GM12874 (cell line): Measurements from ENCODE around the gene CCDC110.

Source experiments
- TF ChIP-seq, protein P1 (sequence below): IDR thresholded peaks from 2 replicates; pipeline ENCODE4 v1.5.1; 2011; ENCODE audit warnings: low read depth, mild to moderate bottlenecking, control low read depth, low read length, moderate library complexity; ENCODE audit not compliant: insufficient read depth

Gene CCDC110

DNA sequence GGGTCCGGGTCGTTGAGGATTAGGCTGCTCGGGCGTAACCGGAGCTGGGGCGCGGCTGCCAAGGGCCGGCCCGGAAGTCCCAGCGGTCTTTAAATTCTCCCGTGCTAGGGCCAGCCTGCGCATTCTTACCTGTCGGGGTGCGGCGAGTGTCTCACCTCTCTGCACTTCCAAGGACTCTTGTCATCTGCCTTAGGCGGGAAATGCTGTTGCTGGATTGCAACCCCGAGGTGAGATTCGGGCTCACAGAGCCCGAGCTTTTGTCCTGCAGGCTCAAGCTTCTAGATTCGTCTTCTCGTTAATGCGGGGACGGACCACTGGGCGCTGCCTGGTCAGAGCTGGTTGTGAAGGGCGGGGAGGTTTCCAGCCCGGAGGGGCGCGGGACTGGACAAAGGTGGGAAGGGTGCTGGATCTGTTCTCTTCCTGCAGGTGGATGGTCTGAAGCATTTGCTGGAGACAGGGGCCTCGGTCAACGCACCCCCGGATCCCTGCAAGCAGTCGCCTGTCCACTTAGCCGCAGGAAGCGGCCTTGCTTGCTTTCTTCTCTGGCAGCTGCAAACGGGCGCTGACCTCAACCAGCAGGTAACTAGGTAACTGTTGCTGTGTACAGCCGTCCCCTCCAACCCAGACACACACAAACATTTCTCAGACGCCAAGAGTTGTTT, 74.7 kb downstream of the CCDC110 start, which contains the start of gene ANKRD37:
TSS of gene ANKRD37 (plus strand) at position 118 of the 662 bp plus-strand sequence. CDS start at position 201, 83 bp downstream.
- TF ChIP-seq, protein P1, sequence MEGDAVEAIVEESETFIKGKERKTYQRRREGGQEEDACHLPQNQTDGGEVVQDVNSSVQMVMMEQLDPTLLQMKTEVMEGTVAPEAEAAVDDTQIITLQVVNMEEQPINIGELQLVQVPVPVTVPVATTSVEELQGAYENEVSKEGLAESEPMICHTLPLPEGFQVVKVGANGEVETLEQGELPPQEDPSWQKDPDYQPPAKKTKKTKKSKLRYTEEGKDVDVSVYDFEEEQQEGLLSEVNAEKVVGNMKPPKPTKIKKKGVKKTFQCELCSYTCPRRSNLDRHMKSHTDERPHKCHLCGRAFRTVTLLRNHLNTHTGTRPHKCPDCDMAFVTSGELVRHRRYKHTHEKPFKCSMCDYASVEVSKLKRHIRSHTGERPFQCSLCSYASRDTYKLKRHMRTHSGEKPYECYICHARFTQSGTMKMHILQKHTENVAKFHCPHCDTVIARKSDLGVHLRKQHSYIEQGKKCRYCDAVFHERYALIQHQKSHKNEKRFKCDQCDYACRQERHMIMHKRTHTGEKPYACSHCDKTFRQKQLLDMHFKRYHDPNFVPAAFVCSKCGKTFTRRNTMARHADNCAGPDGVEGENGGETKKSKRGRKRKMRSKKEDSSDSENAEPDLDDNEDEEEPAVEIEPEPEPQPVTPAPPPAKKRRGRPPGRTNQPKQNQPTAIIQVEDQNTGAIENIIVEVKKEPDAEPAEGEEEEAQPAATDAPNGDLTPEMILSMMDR: no peak

DNA sequence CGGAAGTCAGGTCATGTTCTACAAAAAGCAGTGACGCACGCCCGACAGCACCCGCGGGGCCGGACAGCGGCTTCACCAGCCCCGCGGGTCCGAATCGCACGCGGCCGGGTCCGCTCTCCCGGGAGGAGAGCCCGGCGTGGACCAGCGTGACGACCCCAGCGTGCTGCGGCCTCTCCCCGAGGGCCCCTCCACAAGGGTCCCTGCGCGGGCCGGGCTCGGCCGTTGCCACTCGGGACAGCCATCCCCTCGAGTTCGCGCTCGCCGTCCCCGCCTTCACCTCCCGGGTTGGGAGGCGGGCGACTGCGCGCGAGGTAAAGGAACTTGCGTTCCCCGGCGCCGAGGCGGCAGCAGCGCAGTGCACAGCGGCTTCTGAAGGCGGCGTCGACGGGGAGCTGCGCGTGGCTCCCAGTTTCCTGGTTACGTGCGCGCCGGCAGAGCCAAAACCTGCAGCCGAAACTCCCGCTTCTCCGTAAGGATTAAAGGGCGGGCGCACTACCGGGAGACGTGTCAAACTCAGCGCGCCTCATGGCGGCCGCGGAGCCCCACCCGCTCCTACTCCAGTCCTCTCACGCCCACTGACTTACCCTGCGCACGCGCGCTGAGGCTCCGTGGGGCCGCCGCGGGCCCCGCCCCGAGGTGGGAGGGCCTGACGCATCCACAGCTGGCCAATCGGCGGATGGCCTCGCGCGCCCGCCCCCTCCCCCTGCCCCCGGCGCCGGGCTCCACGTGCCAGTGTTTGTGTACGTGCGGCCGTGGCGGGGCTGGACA, 75.4 kb downstream of the CCDC110 start:
- TF ChIP-seq, protein P1: no peak

DNA sequence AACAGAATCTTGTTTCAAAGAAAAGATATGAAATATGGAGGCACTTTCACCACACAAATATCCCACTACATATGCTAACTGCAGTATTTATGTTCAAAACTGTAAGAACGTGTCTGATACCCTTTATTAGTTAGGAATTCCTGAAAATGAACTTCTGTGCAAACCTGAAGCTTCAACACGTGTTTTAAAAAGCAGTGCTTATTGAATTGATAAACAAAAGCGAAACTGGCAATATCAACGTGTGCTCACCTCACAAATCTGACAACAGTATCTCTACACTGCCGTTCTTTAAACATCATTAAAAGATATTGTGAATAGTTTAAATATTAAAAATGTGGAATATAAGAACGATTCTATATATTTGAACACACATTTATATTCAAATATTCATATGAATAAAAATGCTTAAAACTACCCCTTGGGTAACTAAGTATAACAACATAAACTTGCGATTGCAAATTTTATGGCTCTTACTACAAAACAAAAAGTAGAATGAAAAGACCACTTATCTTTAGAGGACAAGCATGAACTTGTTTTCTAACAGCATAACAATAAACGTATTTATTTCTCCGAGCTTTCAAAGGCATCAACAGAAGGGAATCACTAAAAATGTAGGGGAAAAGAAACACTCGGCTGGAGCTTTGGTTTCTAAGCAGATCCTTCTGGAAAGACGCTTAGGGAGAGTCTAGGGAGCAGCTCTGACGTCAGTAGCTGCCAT, 76.1 kb downstream of the CCDC110 start, which contains the start of gene LRP2BP:
TSS of gene LRP2BP (minus strand) at position 687 of the 718 bp plus-strand sequence. CDS start 17,738 bp downstream, outside the sequence.
- TF ChIP-seq, protein P1: no peak
